ENCODE data around the gene MARK2.

The MARK2 gene

GRCh38 chr11:63908631-63909401 is 69.9 kb downstream of the MARK2 start:
- no peak for DNase-seq (ENCODE audit: low read depth, low spot score)

- DNase-seq (ENCODE audit: low read depth, low spot score): no peak
Observed at GRCh38 chr11:63909591-63910506, 70.9 kb downstream of the MARK2 start.

- no peak for DNase-seq (ENCODE audit: low read depth, low spot score)
Observed at GRCh38 chr11:63910675-63911074, 71.8 kb downstream of the MARK2 start.

GRCh38 chr11:63911440-63911839 is 72.5 kb downstream of the MARK2 start:
- no peak for DNase-seq (ENCODE audit: low read depth, low spot score)

GRCh38 chr11:63911876-63912275 is 73.0 kb downstream of the MARK2 start:
- no peak for DNase-seq (ENCODE audit: low read depth, low spot score)

- DNase-seq (ENCODE audit: low read depth, low spot score): no peak
Observed at GRCh38 chr11:63912678-63913077, 73.8 kb downstream of the MARK2 start.

- DNase-seq (ENCODE audit: low read depth, low spot score): no peak
Observed at GRCh38 chr11:63913866-63914830, 75.2 kb downstream of the MARK2 start.

- no peak for DNase-seq (ENCODE audit: low read depth, low spot score)
Observed at GRCh38 chr11:63914896-63915691, 76.2 kb downstream of the MARK2 start.

- DNase-seq (ENCODE audit: low read depth, low spot score): no peak
Observed at GRCh38 chr11:63915961-63916836, 77.3 kb downstream of the MARK2 start.

GRCh38 chr11:63916837-63917691 is 78.2 kb downstream of the MARK2 start, which contains the start of gene RCOR2:
Gene RCOR2 (minus strand): TSS chr11:63917164. CDS start chr11:63916456, 708 bp downstream.
- DNase-seq (ENCODE audit: low read depth, low spot score): no peak

- DNase-seq (ENCODE audit: low read depth, low spot score): no peak
Observed at GRCh38 chr11:63917692-63918506, 79.0 kb downstream of the MARK2 start.

GRCh38 chr11:63918507-63919191 is 79.7 kb downstream of the MARK2 start:
- DNase-seq (ENCODE audit: low read depth, low spot score): no peak

GRCh38 chr11:63919267-63920125 is 80.6 kb downstream of the MARK2 start:
- DNase-seq (ENCODE audit: low read depth, low spot score): no peak

- DNase-seq (ENCODE audit: low read depth, low spot score): no peak
Observed at GRCh38 chr11:63920126-63920938, 81.4 kb downstream of the MARK2 start.

GRCh38 chr11:63920939-63921417 is 82.1 kb downstream of the MARK2 start:
- no peak for DNase-seq (ENCODE audit: low read depth, low spot score)
